ENCODE data around the gene PLK3. TPM values are rescaled to one million over a fixed set of nuclear protein-coding genes. Genes with fewer than 3 reads are reported as not detected.

PLK3 gene
- total and polyA plus RNA-seq, 3 experiments from 2014 or later = 22.5 to 114 (median 104) TPM

GRCh38 chr1:44776730-44777068, 23.5 kb upstream of the PLK3 start:
- DNase-seq = no peak
- ChIA-PET POLR2A (interaction anchor here (0.6 to 3.2 kb wide), 11 partner anchors 9 to 563 kb away, joined by 3 to 49 read pairs (median 11); partner anchors contain the start of genes BEST4, BTBD19, DYNLT4 and HECTD3), CTCF (interaction anchor here (1.1 to 3.6 kb wide), 8 partner anchors 8 to 62 kb away, joined by 3 to 26 read pairs (median 5); partner anchors contain the start of genes BEST4, BTBD19, PLK3 and RNU5D-1)
- H3K27ac Mint-ChIP-seq = peak overlapping the region; percentile 89 to 97 (median 94)
- H3K36me3 ChIP-seq (ENCODE audit: insufficient read depth, low read length) = peaks cover 26% of the 10 kb centered on the region
- H3K9me3 ChIP-seq (ENCODE audit: low read length) = no peaks in the 10 kb centered on the region
- H3K4me3 ChIP-seq (ENCODE audit: low read length) = peak overlapping the region; percentile 95
- H3K27ac ChIP-seq (ENCODE audit: low read depth, low read length) = peak overlapping the region; percentile 92
- no peaks in the 10 kb centered on the region for H3K27me3 ChIP-seq (ENCODE audit: insufficient read depth, low read length, poor library complexity, severe bottlenecking)
- no peaks in the 10 kb centered on the region for H3K27me3 Mint-ChIP-seq
- H3K4me3 Mint-ChIP-seq = peak overlapping the region; percentile 90 to 99 (median 94)
- H3K9me3 Mint-ChIP-seq = no peaks in the 10 kb centered on the region
- peaks cover 27% of the 10 kb centered on the region for H3K4me1 ChIP-seq (ENCODE audit: insufficient read depth, low read length)
- peaks cover 13 to 59% (median 21%) of the 10 kb centered on the region in 3 donors for H3K36me3 Mint-ChIP-seq
- peaks cover 40 to 43% (median 42%) of the 10 kb centered on the region in 3 donors for H3K4me1 Mint-ChIP-seq

GRCh38 chr1:44777547-44777946, 22.6 kb upstream of the PLK3 start:
- Histone ChIP-seq H3K9me3 (ENCODE audit: low read length) (no peaks in the 10 kb centered on the region), H3K4me1 (ENCODE audit: insufficient read depth, low read length) (peaks cover 27% of the 10 kb centered on the region), H3K27ac (ENCODE audit: low read depth, low read length) (peak overlapping the region; percentile 92), H3K27me3 (ENCODE audit: insufficient read depth, low read length, poor library complexity, severe bottlenecking) (no peaks in the 10 kb centered on the region), H3K36me3 (ENCODE audit: insufficient read depth, low read length) (peaks cover 26% of the 10 kb centered on the region), H3K4me3 (ENCODE audit: low read length) (no peak overlapping the region)
- Mint-ChIP-seq H3K9me3 (no peaks in the 10 kb centered on the region), H3K27me3 (no peaks in the 10 kb centered on the region), H3K27ac (peak overlapping the region; percentile 64 to 96 (median 93)), H3K36me3 (peaks cover 13 to 61% (median 21%) of the 10 kb centered on the region in 3 donors), H3K4me1 (peaks cover 40 to 43% (median 42%) of the 10 kb centered on the region in 3 donors), H3K4me3 (peak overlapping the region; percentile 90 to 99 (median 94))
- ChIA-PET CTCF (interaction anchor here (1.2 to 3.6 kb wide), 6 partner anchors 7 to 237 kb away, joined by 3 to 26 read pairs (median 4); partner anchors contain the start of gene PLK3), POLR2A (interaction anchor here (0.6 to 3.2 kb wide), 3 partner anchors 9 to 913 kb away, joined by 3 to 49 read pairs (median 3); partner anchors contain the start of genes BEST4 and PLK3)
- DNase-seq = no peak

DNA sequence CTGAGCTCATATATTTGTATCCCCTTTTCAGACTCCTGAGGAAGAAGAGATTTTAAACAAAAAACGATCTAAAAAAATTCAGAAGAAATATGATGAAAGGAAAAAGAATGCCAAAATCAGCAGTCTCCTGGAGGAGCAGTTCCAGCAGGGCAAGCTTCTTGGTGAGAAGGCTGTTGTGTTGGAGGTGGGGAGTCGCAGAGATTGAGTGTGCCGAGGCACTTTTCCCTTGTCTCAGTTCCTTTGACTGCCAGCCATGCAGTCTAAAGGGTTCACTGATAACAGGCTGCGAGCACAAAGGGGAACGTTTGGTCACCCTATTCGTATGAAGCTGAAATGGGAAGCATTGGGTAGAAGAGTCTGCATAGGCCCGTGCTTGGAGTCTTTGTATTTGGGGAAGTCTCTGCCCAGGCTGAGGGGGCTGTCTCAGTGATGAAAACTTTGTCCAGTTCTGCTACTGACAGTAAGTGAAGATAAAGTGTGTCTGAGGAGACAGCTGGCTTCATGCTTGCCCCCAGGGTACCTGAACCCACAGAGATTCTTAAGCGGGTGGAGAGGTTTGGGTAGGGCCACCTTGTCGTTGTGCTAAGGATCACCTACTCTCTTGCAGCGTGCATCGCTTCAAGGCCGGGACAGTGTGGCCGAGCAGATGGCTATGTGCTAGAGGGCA, 22.1 kb upstream of the PLK3 start:
- Mint-ChIP-seq H3K9me3 (no peaks in the 10 kb centered on the region), H3K27me3 (no peaks in the 10 kb centered on the region), H3K4me1 (peaks cover 38 to 45% (median 44%) of the 10 kb centered on the region in 3 donors), H3K36me3 (peaks cover 13 to 61% (median 21%) of the 10 kb centered on the region in 3 donors), H3K4me3 (peak overlapping the region; percentile 9 to 95 (median 44)), H3K27ac (peak overlapping the region; percentile 64 to 96 (median 93))
- no peak overlapping the region for H3K4me3 ChIP-seq (ENCODE audit: low read length)
- POLR2A ChIA-PET = interaction anchor here (0.6 to 1.3 kb wide), 2 partner anchors 22 to 914 kb away, joined by 3 read pairs; partner anchors contain the start of gene PLK3
- DNase-seq = no peak
- H3K4me1 ChIP-seq (ENCODE audit: insufficient read depth, low read length) = peaks cover 27% of the 10 kb centered on the region
- CTCF ChIA-PET = interaction anchor here (1.0 to 3.6 kb wide), 6 partner anchors 7 to 236 kb away, joined by 3 to 26 read pairs (median 4); no protein-coding TSS in a partner anchor
- H3K27me3 ChIP-seq (ENCODE audit: insufficient read depth, low read length, poor library complexity, severe bottlenecking) = no peaks in the 10 kb centered on the region
- H3K9me3 ChIP-seq (ENCODE audit: low read length) = no peaks in the 10 kb centered on the region
- H3K36me3 ChIP-seq (ENCODE audit: insufficient read depth, low read length) = peaks cover 26% of the 10 kb centered on the region
- H3K27ac ChIP-seq (ENCODE audit: low read depth, low read length) = peak overlapping the region; percentile 92

DNA sequence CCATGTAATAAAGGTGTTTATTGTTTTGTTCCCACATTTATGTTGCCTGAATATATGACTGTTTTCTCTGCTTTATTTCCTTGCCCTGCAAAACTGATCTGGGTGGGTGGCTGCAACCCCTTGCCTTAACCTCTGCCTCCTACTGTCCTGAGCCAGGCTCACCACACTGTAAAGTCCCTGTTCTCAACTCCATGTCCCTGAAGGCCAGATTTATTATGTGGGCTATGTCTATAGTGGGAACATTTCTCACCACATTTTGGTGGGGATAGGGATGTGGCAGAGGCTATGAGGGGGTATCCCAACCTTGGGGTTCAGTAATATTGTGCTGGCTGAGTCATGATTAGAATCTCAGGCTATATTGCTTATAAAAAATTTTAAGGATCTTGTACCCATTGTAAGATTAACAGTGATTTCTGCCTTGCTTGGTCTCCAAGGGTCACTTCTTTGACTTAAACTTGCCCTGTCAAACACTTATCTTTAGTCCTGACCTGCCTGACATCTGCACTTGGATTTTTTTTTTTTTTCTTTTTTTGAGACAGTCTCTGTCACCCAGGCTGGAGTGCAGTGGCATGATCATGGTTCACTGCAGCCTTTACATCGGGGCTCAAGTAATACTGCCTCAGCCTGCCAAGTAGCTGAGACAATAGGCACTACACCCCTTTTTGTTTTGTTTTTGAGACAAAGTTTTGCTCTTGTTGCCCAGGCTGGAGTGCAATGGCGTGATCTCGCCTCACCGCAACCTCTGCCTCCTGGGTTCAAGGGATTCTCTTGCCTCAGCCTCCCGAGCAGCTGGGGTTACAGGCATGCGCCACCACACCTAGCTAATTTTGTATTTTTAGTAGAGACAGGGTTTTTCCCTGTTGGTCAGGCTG, 21.2 kb upstream of the PLK3 start:
- H3K36me3 Mint-ChIP-seq = peaks cover 13 to 63% (median 21%) of the 10 kb centered on the region in 3 donors
- no peaks in the 10 kb centered on the region for H3K27me3 Mint-ChIP-seq
- peak overlapping the region; percentile 4 to 94 (median 76) for H3K27ac Mint-ChIP-seq
- POLR2A ChIA-PET = interaction anchor here (0.6 kb wide), 1 partner anchor 1127 kb away, joined by 3 read pairs; no protein-coding TSS in a partner anchor
- H3K9me3 ChIP-seq (ENCODE audit: low read length) = no peaks in the 10 kb centered on the region
- H3K4me3 Mint-ChIP-seq = peak overlapping the region in 1 of 7 donors; percentile 95
- peaks cover 26% of the 10 kb centered on the region for H3K36me3 ChIP-seq (ENCODE audit: insufficient read depth, low read length)
- no peak for DNase-seq
- no peaks in the 10 kb centered on the region for H3K9me3 Mint-ChIP-seq
- CTCF ChIA-PET = interaction anchor here (1.0 to 1.5 kb wide), 4 partner anchors 8 to 57 kb away, joined by 3 read pairs; partner anchors contain the start of gene RNU5D-1
- no peak overlapping the region for H3K27ac ChIP-seq (ENCODE audit: low read depth, low read length)
- peaks cover 34% of the 10 kb centered on the region for H3K4me1 ChIP-seq (ENCODE audit: insufficient read depth, low read length)
- H3K4me1 Mint-ChIP-seq = peaks cover 44 to 51% (median 50%) of the 10 kb centered on the region in 3 donors
- no peak overlapping the region for H3K4me3 ChIP-seq (ENCODE audit: low read length)
- H3K27me3 ChIP-seq (ENCODE audit: insufficient read depth, low read length, poor library complexity, severe bottlenecking) = no peaks in the 10 kb centered on the region

DNA sequence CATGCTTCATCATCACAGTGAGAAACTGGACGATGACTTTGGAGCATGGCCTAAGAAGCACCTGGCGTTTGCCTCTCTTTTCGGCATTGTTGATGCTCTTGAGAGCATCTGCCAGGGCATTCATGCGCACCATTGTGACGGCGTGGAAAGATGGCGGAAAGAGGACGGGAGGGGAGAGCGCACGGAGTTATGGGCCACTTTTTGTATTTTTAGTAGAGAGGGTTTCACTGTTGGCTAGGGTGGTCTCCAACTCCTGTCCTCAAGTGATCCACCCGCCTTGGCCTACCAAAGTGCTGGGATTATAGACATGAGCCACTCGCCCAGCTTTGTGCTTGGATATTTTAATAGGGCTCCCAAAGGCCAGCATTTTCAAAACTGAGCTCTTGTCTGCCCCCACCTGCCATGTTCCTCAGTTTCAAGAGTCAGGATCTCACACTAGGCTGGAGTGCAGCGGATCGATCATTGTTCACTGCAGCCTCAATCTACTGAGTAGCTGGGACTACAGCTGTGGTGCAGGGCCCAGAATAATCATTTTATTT, 19.5 kb upstream of the PLK3 start:
- Histone ChIP-seq H3K4me1 (ENCODE audit: insufficient read depth, low read length) (peaks cover 41% of the 10 kb centered on the region), H3K4me3 (ENCODE audit: low read length) (no peak overlapping the region), H3K9me3 (ENCODE audit: low read length) (no peaks in the 10 kb centered on the region), H3K27me3 (ENCODE audit: insufficient read depth, low read length, poor library complexity, severe bottlenecking) (no peaks in the 10 kb centered on the region), H3K36me3 (ENCODE audit: insufficient read depth, low read length) (peaks cover 26% of the 10 kb centered on the region), H3K27ac (ENCODE audit: low read depth, low read length) (no peak overlapping the region)
- H3K4me3 Mint-ChIP-seq = peak overlapping the region in 1 of 7 donors; percentile 60
- H3K27ac Mint-ChIP-seq = peak overlapping the region in 3 of 8 donors; percentile 8 to 93 (median 77)
- H3K4me1 Mint-ChIP-seq = peaks cover 48 to 56% (median 54%) of the 10 kb centered on the region in 3 donors
- H3K9me3 Mint-ChIP-seq = no peaks in the 10 kb centered on the region
- H3K36me3 Mint-ChIP-seq = peaks cover 13 to 63% (median 21%) of the 10 kb centered on the region in 3 donors
- DNase-seq = no peak
- no peaks in the 10 kb centered on the region for H3K27me3 Mint-ChIP-seq
- POLR2A ChIA-PET = no interaction called here
- CTCF ChIA-PET = interaction anchor here (1.0 to 1.3 kb wide), 3 partner anchors 9 to 234 kb away, joined by 3 read pairs; no protein-coding TSS in a partner anchor

GRCh38 chr1:44783697-44784093, 16.5 kb upstream of the PLK3 start:
- Histone ChIP-seq H3K27me3 (ENCODE audit: insufficient read depth, low read length, poor library complexity, severe bottlenecking) (no peaks in the 10 kb centered on the region), H3K36me3 (ENCODE audit: insufficient read depth, low read length) (peaks cover 8% of the 10 kb centered on the region), H3K27ac (ENCODE audit: low read depth, low read length) (peak overlapping the region; percentile 47), H3K9me3 (ENCODE audit: low read length) (no peaks in the 10 kb centered on the region), H3K4me1 (ENCODE audit: insufficient read depth, low read length) (peaks cover 29% of the 10 kb centered on the region), H3K4me3 (ENCODE audit: low read length) (peak overlapping the region; percentile 47)
- POLR2A ChIA-PET = interaction anchor here (0.7 to 5.8 kb wide), 5 partner anchors 8 to 238 kb away, joined by 3 to 49 read pairs (median 3); partner anchors contain the start of genes PLK3 and RPS8
- Mint-ChIP-seq H3K36me3 (peaks cover 5 to 34% (median 13%) of the 10 kb centered on the region in 3 donors), H3K27me3 (no peaks in the 10 kb centered on the region), H3K27ac (peak overlapping the region; percentile 35 to 91 (median 66)), H3K4me1 (peaks cover 31 to 40% (median 35%) of the 10 kb centered on the region in 3 donors), H3K9me3 (no peaks in the 10 kb centered on the region), H3K4me3 (peak overlapping the region; percentile 63 to 85 (median 71))
- no peak for DNase-seq
- CTCF ChIA-PET = interaction anchor here (0.7 to 5.9 kb wide), 8 partner anchors 8 to 229 kb away, joined by 3 to 39 read pairs (median 8); partner anchors contain the start of genes HECTD3, PLK3, RPS8 and UROD

Data from CD8-positive, alpha-beta memory T cell (primary cell).